Neural progenitor cell (in vitro differentiated cells): ENCODE data around the gene CLEC5A.

ENCODE experiments used
- CTCF ChIP-seq: fragments of 200-600 bp; sonication (generic); IDR thresholded peaks from 2 replicates; pipeline ENCODE4 v1.5.1; 2017; ENCODE audit warnings: antibody characterized with exemption, mild to moderate bottlenecking
- EZH2phosphoT487 ChIP-seq: fragments of 200-600 bp; sonication (generic); IDR thresholded peaks from 2 replicates; pipeline ENCODE4 v1.6.1; 2017; ENCODE audit warnings: antibody characterized with exemption

GRCh38 chr7:141928845-141929195, 18.0 kb downstream of the CLEC5A start:
- TF ChIP-seq CTCF (no peak), EZH2phosphoT487 (no peak)
